B cell (primary cell): Measurements from ENCODE around the gene TAF10. TPM values are rescaled to one million over a fixed set of nuclear protein-coding genes. Genes with fewer than 3 reads are reported as not detected.

Experiments used
- ATAC-seq: fragments of 200-7000 bp; cut with Tn5 transposase; one replicate; pipeline ENCODE4 v1.10.0; 2021; ENCODE audit warnings: low read depth, mild to moderate bottlenecking, moderate number of reproducible peaks, moderate library complexity
- CTCF ChIA-PET: fragments of 350-600 bp; sonication (Branson Sonifier 250); formaldehyde crosslinking; loops from one replicate; lab custom pipeline; 2021; ENCODE audit warnings: antibody characterized with exemption, inconsistent platforms; lab: Charles Lee
- POLR2A ChIA-PET: fragments of 350-600 bp; sonication (Branson Sonifier 250); formaldehyde crosslinking; loops from one replicate; lab custom pipeline; 2021; ENCODE audit warnings: antibody characterized with exemption; lab: Charles Lee
- DNase-seq: peaks from one replicate; pipeline ENCODE4 v3.0.0; 2013
- H2AFZ ChIP-seq: 2 replicates; pipeline ENCODE4 v1.6.1; 2012; ENCODE audit warnings: mild to moderate bottlenecking, low read depth, low read length; ENCODE audit not compliant: insufficient read depth, poor library complexity, severe bottlenecking
- H3K27ac ChIP-seq, 2 donors: 1 replicate in 1 of 2; 2 replicates in 1 of 2; pipeline ENCODE4 v1.5.1; 2012 to 2013; ENCODE audit warnings: low read length in 2 of 2, mild to moderate bottlenecking in 2 of 2, moderate library complexity in 1 of 2
- H3K27me3 ChIP-seq, 4 experiments: fragments of 200-600 bp in 1 of 4; sonication (generic) in 1 of 4; replicated peaks in 1 of 4; 1 replicate in 2 of 4; 2 replicates in 2 of 4; pipeline versions ENCODE4 v1.6.1 to v1.7.0; 2013 to 2016; ENCODE audit warnings: low read length in 3 of 4, mild to moderate bottlenecking in 2 of 4, mixed read lengths in 1 of 4, moderate library complexity in 1 of 4; ENCODE audit not compliant: insufficient read depth in 4 of 4, control insufficient read depth in 3 of 4; ENCODE audit errors: control extremely low read depth in 1 of 4
- H3K36me3 ChIP-seq, 2 experiments: replicated peaks in 1 of 2; 1 replicate in 1 of 2; 2 replicates in 1 of 2; pipeline versions ENCODE4 v1.6.1 to v1.7.1; 2013; ENCODE audit warnings: low read length in 1 of 2; ENCODE audit not compliant: insufficient read depth in 2 of 2, control insufficient read depth in 1 of 2; ENCODE audit errors: control extremely low read depth in 1 of 2, extremely low read depth in 1 of 2
- H3K4me1 ChIP-seq, 2 donors: fragments of 200-600 bp in 1 of 2; sonication (generic) in 1 of 2; 1 replicate in 1 of 2; 2 replicates in 1 of 2; pipeline versions ENCODE4 v1.5.1 to v1.6.1; 2013 to 2017; ENCODE audit warnings: low read length in 2 of 2; ENCODE audit not compliant: control insufficient read depth in 2 of 2, insufficient read depth in 2 of 2
- H3K4me2 ChIP-seq: replicated peaks from 2 replicates; pipeline ENCODE3; 2012; ENCODE audit warnings: mild to moderate bottlenecking, low read depth, low read length; ENCODE audit not compliant: poor library complexity, severe bottlenecking
- H3K4me3 ChIP-seq, 5 experiments: fragments of 200-600 bp in 1 of 5; sonication (generic) in 1 of 5; 1 replicate in 3 of 5; 2 replicates in 2 of 5; pipeline versions ENCODE4 v1.5.1 to v1.7.0; 2011 to 2016; ENCODE audit warnings: low read length in 4 of 5, mild to moderate bottlenecking in 4 of 5, low read depth in 2 of 5, control low read depth in 1 of 5, moderate library complexity in 1 of 5; ENCODE audit not compliant: insufficient read depth in 1 of 5; ENCODE audit errors: control extremely low read depth in 1 of 5, extremely low read depth in 1 of 5
- H3K79me2 ChIP-seq: fragments of 200-600 bp; sonication (generic); one replicate; pipeline ENCODE4 v1.6.0; 2016; ENCODE audit warnings: low read length; ENCODE audit not compliant: control insufficient read depth, insufficient read depth
- H3K9ac ChIP-seq: fragments of 200-600 bp; sonication (generic); 2 replicates; pipeline ENCODE4 v1.6.1; 2017; ENCODE audit warnings: mild to moderate bottlenecking, low read length, moderate library complexity
- H3K9me3 ChIP-seq, 3 donors: one replicate each; pipeline versions ENCODE4 v1.6.1 to v1.7.1; 2013; ENCODE audit warnings: low read length in 2 of 3; ENCODE audit not compliant: control insufficient read depth in 2 of 3, insufficient read depth in 1 of 3; ENCODE audit errors: control extremely low read depth in 1 of 3
- H4K20me1 ChIP-seq: 2 replicates; pipeline ENCODE4 v1.6.0; 2012; ENCODE audit warnings: mild to moderate bottlenecking, low read length; ENCODE audit not compliant: insufficient read depth, control insufficient read depth, poor library complexity, severe bottlenecking
- H3K27ac Mint-ChIP-seq: one replicate; pipeline ENCODE4 v1.8.0; 2021; ENCODE audit warnings: mixed read lengths
- H3K27me3 Mint-ChIP-seq: one replicate; pipeline ENCODE4 v1.8.0; 2021; ENCODE audit warnings: mixed read lengths
- H3K4me1 Mint-ChIP-seq: one replicate; pipeline ENCODE4 v1.8.0; 2021; ENCODE audit warnings: mixed read lengths
- H3K4me3 Mint-ChIP-seq: one replicate; pipeline ENCODE4 v1.8.0; 2021; ENCODE audit warnings: mixed read lengths
- H3K9me3 Mint-ChIP-seq: one replicate; pipeline ENCODE4 v1.8.0; 2022; ENCODE audit warnings: mixed read lengths; ENCODE audit not compliant: insufficient read depth
- CTCF ChIP-seq: fragments of 200-600 bp; IDR thresholded peaks from one replicate; pipeline ENCODE4 v1.8.0; 2022; ENCODE audit warnings: antibody characterized with exemption, mild to moderate bottlenecking
- EZH2 ChIP-seq: IDR thresholded peaks from 2 replicates; pipeline ENCODE4 v1.6.1; 2012; ENCODE audit warnings: borderline replicate concordance, low read depth, mild to moderate bottlenecking, moderate library complexity, low read length; ENCODE audit not compliant: insufficient read depth, poor library complexity, severe bottlenecking
- WGBS: methylation state at CpG from one replicate; pipeline ENCODE4 v1.1.5; 2013; ENCODE audit warnings: missing lambda C conversion rate; ENCODE audit not compliant: insufficient coverage; 5-methylcytosine and 5-hydroxymethylcytosine counted together
- intact Hi-C: fragments of 100-400 bp; cut with micrococcal nuclease; formaldehyde crosslinking; loops from one replicate; pipeline ENCODE4 v1.10.0; 2022
- polyA plus RNA-seq: library from polyadenylated mRNA; depleted of rRNA; stranded (reverse); fragments of >200 nt; gene quantifications from 2 replicates; pipeline ENCODE4 v1.2.3, GENCODE V29; 2012
- total RNA-seq, 2 donors: library from RNA; stranded (reverse); fragments of 120-200 nt in 1 of 2; gene quantifications; 1 replicate in 1 of 2; 2 replicates in 1 of 2; pipeline versions ENCODE4 v1.2.3 to v1.2.4, GENCODE V29; 2013 to 2022

The TAF10 gene
- total and polyA plus RNA-seq, 2 donors (not counting 1 experiment from before 2014, with no cell fraction given), result 114 to 156 TPM

GRCh38 chr11:6561288-6561687 is 50.7 kb downstream of the TAF10 start:
- Histone ChIP-seq H4K20me1 (no peaks in the 10 kb centered on the region), H3K36me3 (peaks cover 0 to 2% of the 10 kb centered on the region in 2 experiments), H3K27ac (no peak overlapping the region), H3K27me3 (no peaks in the 10 kb centered on the region), H3K79me2 (no peaks in the 10 kb centered on the region), H3K4me3 (no peak overlapping the region), H2AFZ (no peak overlapping the region), H3K4me1 (no peaks in the 10 kb centered on the region), H3K9me3 (no peaks in the 10 kb centered on the region), H3K4me2 (no peak overlapping the region), H3K9ac (no peak overlapping the region)
- no peak overlapping the region for H3K4me3 Mint-ChIP-seq
- no peak overlapping the region for H3K27ac Mint-ChIP-seq
- intact Hi-C loops, result no loop called here
- ChIA-PET CTCF (interaction anchor here (0.9 to 1.2 kb wide), 2 partner anchors 55 to 106 kb away, joined by 3 to 4 read pairs; no protein-coding TSS in a partner anchor), POLR2A (no interaction called here)
- no CpG with 5 or more reads among the region's 3 CpGs for WGBS
- no peak for DNase-seq
- H3K9me3 Mint-ChIP-seq, result no peaks in the 10 kb centered on the region
- ATAC-seq, result no peak
- TF ChIP-seq EZH2, result no peak
- TF ChIP-seq CTCF, result no peak
- no peaks in the 10 kb centered on the region for H3K4me1 Mint-ChIP-seq
- H3K27me3 Mint-ChIP-seq, result no peaks in the 10 kb centered on the region

Other genes with a start within 250 kb of the TAF10 start
- gene SMPD1, start 221.7 kb downstream of the TAF10 start, total RNA-seq, result 18.3 TPM in 2 replicates
- gene SMPD1, start 221.7 kb downstream of the TAF10 start, polyA plus RNA-seq, result 30.7 and 32.0 TPM in 2 replicates
- gene APBB1, start 193.1 kb downstream of the TAF10 start, total RNA-seq, result 31.4 and 32.5 TPM in 2 replicates
- gene APBB1, start 193.1 kb downstream of the TAF10 start, polyA plus RNA-seq, result 23.4 and 23.8 TPM in 2 replicates
- 1.1 and 2.4 TPM in 2 replicates for gene HPX, start 171.2 kb downstream of the TAF10 start, total RNA-seq
- gene HPX, start 171.2 kb downstream of the TAF10 start, polyA plus RNA-seq, result 0.64 and 1.2 TPM in 2 replicates
- 16.0 and 20.1 TPM in 2 replicates for gene TRIM3, start 138.3 kb downstream of the TAF10 start, total RNA-seq
- 11.4 and 17.8 TPM in 2 replicates for gene TRIM3, start 138.3 kb downstream of the TAF10 start, polyA plus RNA-seq
- gene ARFIP2, start 130.9 kb downstream of the TAF10 start, total RNA-seq, result 46.8 and 47.5 TPM in 2 replicates
- gene ARFIP2, start 130.9 kb downstream of the TAF10 start, polyA plus RNA-seq, result 54.5 and 88.1 TPM in 2 replicates
- 62.1 and 63.7 TPM in 2 replicates for gene TIMM10B, start 130.7 kb downstream of the TAF10 start, total RNA-seq
- gene TIMM10B, start 130.7 kb downstream of the TAF10 start, polyA plus RNA-seq, result 42.9 and 48.5 TPM in 2 replicates
- gene DNHD1, start 114.9 kb downstream of the TAF10 start, total RNA-seq, result 58.2 and 59.6 TPM in 2 replicates
- gene DNHD1, start 114.9 kb downstream of the TAF10 start, polyA plus RNA-seq, result 53.9 and 58.0 TPM in 2 replicates
- gene RRP8, start 8.6 kb downstream of the TAF10 start, total RNA-seq, result 29.4 and 29.5 TPM in 2 replicates
- 6.8 and 8.6 TPM in 2 replicates for gene RRP8, start 8.6 kb downstream of the TAF10 start, polyA plus RNA-seq
- gene ILK, start 8.4 kb downstream of the TAF10 start, total RNA-seq, result 119 and 131 TPM in 2 replicates
- 85.9 and 88.5 TPM in 2 replicates for gene ILK, start 8.4 kb downstream of the TAF10 start, polyA plus RNA-seq
- 191 and 200 TPM in 2 replicates for gene TPP1, start 7.2 kb upstream of the TAF10 start, total RNA-seq
- gene TPP1, start 7.2 kb upstream of the TAF10 start, polyA plus RNA-seq, result 118 and 133 TPM in 2 replicates
- gene DCHS1, start 43.6 kb upstream of the TAF10 start, total RNA-seq, result 0.78 and 0.84 TPM in 2 replicates
- 0.31 and 0.79 TPM in 2 replicates for gene DCHS1, start 43.6 kb upstream of the TAF10 start, polyA plus RNA-seq
- gene MRPL17, start 71.1 kb upstream of the TAF10 start, total RNA-seq, result 18.2 and 23.1 TPM in 2 replicates
- 4.8 and 9.9 TPM in 2 replicates for gene MRPL17, start 71.1 kb upstream of the TAF10 start, polyA plus RNA-seq
- gene OR2AG2, start 159.8 kb upstream of the TAF10 start, total RNA-seq, result 0.27 TPM in 1 of 2 replicates, not detected in the other
- not detected in 2 replicates for gene OR2AG2, start 159.8 kb upstream of the TAF10 start, polyA plus RNA-seq
- gene OR2AG1, start 170.8 kb upstream of the TAF10 start, total RNA-seq, result not detected in 2 replicates
- gene OR2AG1, start 170.8 kb upstream of the TAF10 start, polyA plus RNA-seq, result not detected in 2 replicates
- 0.10 and 0.12 TPM in 2 replicates for gene OR6A2, start 187.5 kb upstream of the TAF10 start, total RNA-seq
- gene OR6A2, start 187.5 kb upstream of the TAF10 start, polyA plus RNA-seq, result not detected in 2 replicates
- not detected in 2 replicates for gene OR10A5, start 233.5 kb upstream of the TAF10 start, total RNA-seq
- gene OR10A5, start 233.5 kb upstream of the TAF10 start, polyA plus RNA-seq, result not detected in 2 replicates